Measurements from ENCODE around the gene XIRP1. TPM values are rescaled to one million over a fixed set of nuclear protein-coding genes. Genes with fewer than 3 reads are reported as not detected.
"Not testable (repeated sequence)": the region's sequence is repeated elsewhere in the genome, so short reads cannot be mapped to it uniquely, and the experiment has no call there.

XIRP1 gene
- not detected in 2 replicates for total RNA-seq (2014; rRNA removed; shearing (Covaris generic); ENCODE audit: low replicate concordance)

DNA sequence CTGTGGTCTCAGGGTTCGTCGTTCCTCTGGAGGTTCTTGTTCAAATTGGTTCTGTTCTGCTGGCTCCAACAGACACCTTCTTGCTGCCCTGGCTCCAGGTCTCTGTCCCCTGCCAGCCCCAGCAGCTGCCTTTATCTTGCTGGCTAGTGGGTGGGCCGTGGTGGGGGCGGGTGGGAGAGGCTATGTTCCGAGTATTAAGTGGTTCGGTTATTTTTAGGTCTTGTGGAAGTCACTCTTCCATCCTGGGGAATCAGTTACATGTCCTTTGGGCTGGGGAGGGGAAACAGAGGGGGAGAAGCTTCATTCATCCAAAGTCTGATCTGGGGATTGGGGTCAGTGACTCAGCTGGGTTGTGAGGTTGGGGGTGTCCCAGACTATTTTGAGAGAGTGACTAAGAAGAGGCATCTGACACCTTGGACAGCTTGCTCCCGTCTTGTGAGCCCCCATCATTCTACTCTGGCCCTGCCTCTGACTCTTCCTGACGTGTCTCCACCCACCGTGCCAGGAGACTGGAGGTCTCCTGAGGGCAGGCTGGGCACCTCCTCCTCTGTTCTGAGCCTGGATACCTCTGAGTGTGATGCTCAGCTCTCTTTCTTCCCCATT, at the start of gene XIRP1:
TSS of gene XIRP1 (minus strand) at position 106 of the 603 bp plus-strand sequence. CDS start 3,150 bp downstream, outside the sequence.
- in situ Hi-C loops (cut with HindIII; ENCODE audit: low pct_unique_long_range_greater_than_20kb, low sequenced_read_pairs), result no loop called here
- no peak for DNase-seq (ENCODE audit: low read depth)

GRCh38 chr3:39241561-39241960, 49.2 kb upstream of the XIRP1 start:
- DNase-seq (ENCODE audit: low read depth), result no peak
- in situ Hi-C loops (cut with HindIII; ENCODE audit: low pct_unique_long_range_greater_than_20kb, low sequenced_read_pairs), result no loop called here

- no peak for DNase-seq (ENCODE audit: low read depth)
- in situ Hi-C loops (cut with HindIII; ENCODE audit: low pct_unique_long_range_greater_than_20kb, low sequenced_read_pairs), result no loop called here
These were observed 44.6 kb upstream of the XIRP1 start for GRCh38 chr3:39237027-39237426.

- no peak for DNase-seq (ENCODE audit: low read depth)
- in situ Hi-C loops (cut with HindIII; ENCODE audit: low pct_unique_long_range_greater_than_20kb, low sequenced_read_pairs), result no loop called here
These were observed 42.3 kb upstream of the XIRP1 start for GRCh38 chr3:39234651-39235050.

- in situ Hi-C loops (cut with HindIII; ENCODE audit: low pct_unique_long_range_greater_than_20kb, low sequenced_read_pairs), result no loop called here
- DNase-seq (ENCODE audit: low read depth), result no peak
These were observed 40.5 kb upstream of the XIRP1 start for GRCh38 chr3:39232859-39233258.

- in situ Hi-C loops (cut with HindIII; ENCODE audit: low pct_unique_long_range_greater_than_20kb, low sequenced_read_pairs), result no loop called here
- no peak for DNase-seq (ENCODE audit: low read depth)
These were observed 38.1 kb upstream of the XIRP1 start for GRCh38 chr3:39230453-39230852.

- in situ Hi-C loops (cut with HindIII; ENCODE audit: low pct_unique_long_range_greater_than_20kb, low sequenced_read_pairs), result no loop called here
- DNase-seq (ENCODE audit: low read depth), result no peak
These were observed 36.1 kb upstream of the XIRP1 start for GRCh38 chr3:39228496-39228895.

GRCh38 chr3:39227596-39227995, 35.2 kb upstream of the XIRP1 start:
- DNase-seq (ENCODE audit: low read depth); in situ Hi-C loops (cut with HindIII; ENCODE audit: low pct_unique_long_range_greater_than_20kb, low sequenced_read_pairs): not testable (repeated sequence)

GRCh38 chr3:39226106-39226741, 33.8 kb upstream of the XIRP1 start:
- no peak for DNase-seq (ENCODE audit: low read depth)
- in situ Hi-C loops (cut with HindIII; ENCODE audit: low pct_unique_long_range_greater_than_20kb, low sequenced_read_pairs), result no loop called here

DNA sequence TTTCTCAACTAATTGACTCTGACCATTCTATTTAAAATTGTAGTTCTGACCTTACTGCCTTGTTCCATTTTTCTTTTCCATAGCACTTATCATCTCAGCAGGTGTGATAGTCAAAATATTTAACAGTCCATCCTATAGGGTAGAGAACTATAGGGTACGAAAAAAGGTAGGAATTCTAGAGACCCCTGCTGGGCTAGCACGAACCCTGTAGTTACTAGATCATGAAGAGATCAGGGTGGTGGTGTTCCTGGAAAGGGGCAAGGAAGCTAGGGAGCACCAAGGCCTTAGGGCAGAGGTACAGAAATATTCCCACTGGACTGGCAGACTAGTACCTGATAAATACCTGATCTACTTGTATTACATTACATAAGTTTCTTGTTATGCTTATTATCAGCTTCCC, 31.9 kb upstream of the XIRP1 start:
- DNase-seq (ENCODE audit: low read depth), result no peak
- in situ Hi-C loops (cut with HindIII; ENCODE audit: low pct_unique_long_range_greater_than_20kb, low sequenced_read_pairs), result no loop called here

GRCh38 chr3:39222939-39223338, 30.5 kb upstream of the XIRP1 start:
- in situ Hi-C loops (cut with HindIII; ENCODE audit: low pct_unique_long_range_greater_than_20kb, low sequenced_read_pairs), result no loop called here
- no peak for DNase-seq (ENCODE audit: low read depth)

- in situ Hi-C loops (cut with HindIII; ENCODE audit: low pct_unique_long_range_greater_than_20kb, low sequenced_read_pairs), result no loop called here
- DNase-seq (ENCODE audit: low read depth), result no peak
These were observed 30.1 kb upstream of the XIRP1 start for GRCh38 chr3:39222462-39222861.

GRCh38 chr3:39221141-39221530, 28.7 kb upstream of the XIRP1 start:
- no peak for DNase-seq (ENCODE audit: low read depth)
- in situ Hi-C loops (cut with HindIII; ENCODE audit: low pct_unique_long_range_greater_than_20kb, low sequenced_read_pairs), result no loop called here

GRCh38 chr3:39220407-39221140, 28.2 kb upstream of the XIRP1 start:
- no peak for DNase-seq (ENCODE audit: low read depth)
- in situ Hi-C loops (cut with HindIII; ENCODE audit: low pct_unique_long_range_greater_than_20kb, low sequenced_read_pairs), result no loop called here

GRCh38 chr3:39219702-39220101, 27.3 kb upstream of the XIRP1 start:
- in situ Hi-C loops (cut with HindIII; ENCODE audit: low pct_unique_long_range_greater_than_20kb, low sequenced_read_pairs), result no loop called here
- DNase-seq (ENCODE audit: low read depth), result no peak

DNA sequence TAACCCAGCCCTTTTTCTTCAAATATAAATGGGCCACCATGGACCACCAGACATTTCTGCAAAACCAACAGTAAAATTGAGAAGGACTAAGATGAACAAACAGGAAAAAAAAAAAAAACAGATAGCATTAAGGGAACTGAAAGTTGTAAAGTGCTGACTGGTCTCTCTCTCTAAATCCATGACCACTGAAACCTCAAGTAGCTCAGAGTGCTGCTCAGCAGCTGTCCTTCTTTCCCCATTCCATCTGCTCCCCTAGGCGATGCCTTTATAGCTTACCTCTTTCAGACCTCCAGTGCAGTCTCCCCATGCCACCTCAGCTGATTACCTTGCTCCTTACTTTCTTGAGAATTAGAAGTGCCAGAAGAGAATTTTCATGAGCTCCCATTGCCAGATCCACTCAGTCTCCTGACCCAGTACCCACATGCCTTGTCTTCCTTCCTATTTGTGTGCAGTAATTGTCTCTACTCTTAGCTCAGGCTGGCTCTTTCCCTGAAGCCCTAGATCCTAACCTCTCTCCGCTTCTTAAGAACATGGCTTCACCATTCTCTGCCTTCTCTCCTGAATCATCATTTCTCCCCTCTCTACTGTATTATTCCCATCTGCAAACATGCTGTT, 23.9 kb upstream of the XIRP1 start:
- in situ Hi-C loops (cut with HindIII; ENCODE audit: low pct_unique_long_range_greater_than_20kb, low sequenced_read_pairs), result no loop called here
- DNase-seq (ENCODE audit: low read depth), result no peak

DNA sequence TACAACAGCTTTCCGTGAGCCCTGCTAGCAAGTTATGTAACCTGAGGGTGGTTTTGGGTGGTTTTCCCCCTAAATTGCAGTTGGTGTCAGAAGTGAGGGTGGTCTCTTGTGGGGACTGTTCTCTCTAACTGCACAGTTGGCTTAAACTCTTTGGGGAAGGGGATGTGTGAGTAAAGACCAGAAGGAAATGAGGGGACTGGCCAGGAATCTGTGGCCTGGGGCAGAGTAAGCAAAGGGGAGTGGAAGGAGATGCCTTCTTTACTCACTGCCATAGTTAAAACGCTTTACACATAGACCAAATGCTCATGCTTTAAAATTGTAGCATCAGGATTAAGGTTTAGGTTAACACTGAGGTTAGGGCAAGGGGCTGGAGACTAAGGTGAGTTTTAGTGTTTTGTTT, 21.2 kb upstream of the XIRP1 start:
- no peak for DNase-seq (ENCODE audit: low read depth)
- in situ Hi-C loops (cut with HindIII; ENCODE audit: low pct_unique_long_range_greater_than_20kb, low sequenced_read_pairs), result no loop called here

DNA sequence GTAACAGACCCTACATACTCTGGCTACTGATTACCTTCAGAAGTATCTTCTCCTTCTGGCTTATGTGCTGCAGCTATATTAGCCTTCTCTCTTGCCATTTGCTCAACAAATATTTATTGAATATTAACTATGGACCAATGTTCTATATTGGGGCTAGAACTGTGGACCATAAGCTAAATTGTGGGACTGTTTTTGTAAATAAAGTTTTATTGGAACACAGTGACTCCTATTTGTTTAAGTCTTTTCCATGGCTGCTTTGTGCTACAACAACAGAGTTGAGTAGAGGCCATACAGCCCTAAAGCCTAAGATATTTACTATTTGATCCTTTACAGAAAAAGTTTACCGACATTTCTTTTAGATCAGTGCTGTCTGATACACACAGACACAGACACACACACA, 20.3 kb upstream of the XIRP1 start:
- no peak for DNase-seq (ENCODE audit: low read depth)
- in situ Hi-C loops (cut with HindIII; ENCODE audit: low pct_unique_long_range_greater_than_20kb, low sequenced_read_pairs), result no loop called here

Measured in Caki2 (cell line).